Neural cell (in vitro differentiated cells): ENCODE measurements around the gene CLDN6.

ENCODE experiments used
- CTCF ChIP-seq: fragments of 450-650 bp; IDR thresholded peaks from 2 replicates; pipeline ENCODE4 v1.5.1; 2014; ENCODE audit warnings: antibody characterized with exemption, mild to moderate bottlenecking, moderate library complexity; ENCODE audit not compliant: poor library complexity, severe bottlenecking
- EZH2 ChIP-seq: fragments of 200-600, 300-800 bp; shearing (Covaris generic), sonication (generic); IDR thresholded peaks from 2 replicates; pipeline ENCODE4 v1.6.1; 2014; ENCODE audit warnings: antibody characterized with exemption, low read length, borderline replicate concordance, mild to moderate bottlenecking; ENCODE audit not compliant: insufficient read depth, poor library complexity, severe bottlenecking
- MXI1 ChIP-seq: fragments of 450-650 bp; conservative IDR thresholded peaks from 2 replicates; pipeline ENCODE4 v1.6.1; 2014; ENCODE audit warnings: antibody characterized with exemption, mild to moderate bottlenecking; ENCODE audit not compliant: poor library complexity, severe bottlenecking
- POLR2AphosphoS5 ChIP-seq: IDR thresholded peaks from 2 replicates; pipeline ENCODE4 v1.6.1; 2012
- RAD21 ChIP-seq: fragments of 450-650 bp; conservative IDR thresholded peaks from 2 replicates; pipeline ENCODE4 v1.6.1; 2014; ENCODE audit warnings: antibody characterized with exemption, mild to moderate bottlenecking, moderate library complexity
- REST ChIP-seq: IDR thresholded peaks from 2 replicates; pipeline ENCODE4 v1.6.1; 2012; ENCODE audit warnings: borderline replicate concordance

GRCh38 chr16:3035289-3035971 lies 17.4 kb upstream of the CLDN6 start:
- TF ChIP-seq CTCF (no peak), RAD21 (no peak), MXI1 (no peak), EZH2 (no peak), REST (no peak), POLR2AphosphoS5 (no peak)
